ENCODE data around the gene FUOM.

The FUOM gene

GRCh38 chr10:133306941-133307379 lies 50.9 kb downstream of the FUOM start:
- TF ChIP-seq, protein P1, sequence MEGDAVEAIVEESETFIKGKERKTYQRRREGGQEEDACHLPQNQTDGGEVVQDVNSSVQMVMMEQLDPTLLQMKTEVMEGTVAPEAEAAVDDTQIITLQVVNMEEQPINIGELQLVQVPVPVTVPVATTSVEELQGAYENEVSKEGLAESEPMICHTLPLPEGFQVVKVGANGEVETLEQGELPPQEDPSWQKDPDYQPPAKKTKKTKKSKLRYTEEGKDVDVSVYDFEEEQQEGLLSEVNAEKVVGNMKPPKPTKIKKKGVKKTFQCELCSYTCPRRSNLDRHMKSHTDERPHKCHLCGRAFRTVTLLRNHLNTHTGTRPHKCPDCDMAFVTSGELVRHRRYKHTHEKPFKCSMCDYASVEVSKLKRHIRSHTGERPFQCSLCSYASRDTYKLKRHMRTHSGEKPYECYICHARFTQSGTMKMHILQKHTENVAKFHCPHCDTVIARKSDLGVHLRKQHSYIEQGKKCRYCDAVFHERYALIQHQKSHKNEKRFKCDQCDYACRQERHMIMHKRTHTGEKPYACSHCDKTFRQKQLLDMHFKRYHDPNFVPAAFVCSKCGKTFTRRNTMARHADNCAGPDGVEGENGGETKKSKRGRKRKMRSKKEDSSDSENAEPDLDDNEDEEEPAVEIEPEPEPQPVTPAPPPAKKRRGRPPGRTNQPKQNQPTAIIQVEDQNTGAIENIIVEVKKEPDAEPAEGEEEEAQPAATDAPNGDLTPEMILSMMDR (conservative IDR thresholded peaks at IDR 0.05; ENCODE audit: control insufficient read depth, insufficient read depth, low read depth, low read length): no peak
- no peak overlapping the region for H3K4me3 ChIP-seq (ENCODE audit: control insufficient read depth, low read depth, low read length)
- no peak for DNase-seq (ENCODE audit: low read depth)

DNA sequence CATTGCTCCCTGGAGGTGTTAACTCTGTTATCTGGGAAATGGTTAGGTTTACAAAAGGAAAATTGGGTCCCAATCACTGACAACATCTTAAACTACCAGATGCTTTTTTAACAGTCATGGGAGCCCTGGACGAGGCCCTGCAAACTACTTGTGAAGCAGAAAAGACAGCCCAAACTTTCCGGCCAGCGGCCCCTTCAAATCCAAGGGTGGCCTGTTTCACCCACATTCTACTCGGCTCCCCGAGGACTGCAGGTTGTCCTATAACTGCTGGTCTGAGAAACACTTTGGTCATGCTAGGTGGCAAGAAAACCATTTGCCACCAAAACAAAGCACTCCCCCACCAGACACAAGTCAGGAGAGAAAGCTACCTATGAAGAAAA lies 51.7 kb downstream of the FUOM start:
- no peak overlapping the region for H3K4me3 ChIP-seq (ENCODE audit: control insufficient read depth, low read depth, low read length)
- TF ChIP-seq, protein P1 (conservative IDR thresholded peaks at IDR 0.05; ENCODE audit: control insufficient read depth, insufficient read depth, low read depth, low read length): no peak
- no peak for DNase-seq (ENCODE audit: low read depth)
